ENCODE measurements around the gene ZNF451. TPM values are rescaled to one million over a fixed set of nuclear protein-coding genes. Genes with fewer than 3 reads are reported as not detected.

The ZNF451 gene
- total RNA-seq, 1 experiment from 2014 or later: 34.5 TPM

GRCh38 chr6:57147401-57147800 is 57.4 kb downstream of the ZNF451 start:
- TF ChIP-seq EZH2phosphoT487 (IDR thresholded peaks at IDR 0.05; ENCODE audit: borderline replicate concordance, low read length) (no peak), CTCF (conservative IDR thresholded peaks at IDR 0.05; ENCODE audit: low read depth, low read length) (no peak), EZH2 (IDR thresholded peaks at IDR 0.05; ENCODE audit: low read length, unreplicated experiment) (no peak)
- CTCF ChIA-PET: no interaction called here
- intact Hi-C loops (cut with micrococcal nuclease): no loop called here
- Histone ChIP-seq H3K79me2 (ENCODE audit: low read length) (no peaks in the 10 kb centered on the region), H3K9ac (ENCODE audit: low read length) (no peak overlapping the region), H2AFZ (ENCODE audit: low read length) (no peak overlapping the region), H3K4me3 (ENCODE audit: low read length) (no peak overlapping the region), H3K36me3 (ENCODE audit: low read depth, low read length) (peaks cover 21% of the 10 kb centered on the region), H3K9me3 (ENCODE audit: low read length) (no peaks in the 10 kb centered on the region), H3F3A (ENCODE audit: low read length, unreplicated experiment) (no peaks in the 10 kb centered on the region), H3K4me1 (ENCODE audit: insufficient read depth, low read length) (no peaks in the 10 kb centered on the region), H3K27ac (ENCODE audit: low read length) (no peak overlapping the region), H3K27me3 (ENCODE audit: low read length) (no peaks in the 10 kb centered on the region), H3K9me2 (replicated peaks; ENCODE audit: low read length) (no peaks in the 10 kb centered on the region), H3K4me2 (ENCODE audit: low read length) (no peak overlapping the region), H4K20me1 (ENCODE audit: low read length) (no peaks in the 10 kb centered on the region)
- no peak for ATAC-seq
- POLR2A ChIA-PET (ENCODE audit: unreplicated experiment): no interaction called here
- no TSS peak for BruUV-seq (replicated peaks)
- DNase-seq: no peak

DNA sequence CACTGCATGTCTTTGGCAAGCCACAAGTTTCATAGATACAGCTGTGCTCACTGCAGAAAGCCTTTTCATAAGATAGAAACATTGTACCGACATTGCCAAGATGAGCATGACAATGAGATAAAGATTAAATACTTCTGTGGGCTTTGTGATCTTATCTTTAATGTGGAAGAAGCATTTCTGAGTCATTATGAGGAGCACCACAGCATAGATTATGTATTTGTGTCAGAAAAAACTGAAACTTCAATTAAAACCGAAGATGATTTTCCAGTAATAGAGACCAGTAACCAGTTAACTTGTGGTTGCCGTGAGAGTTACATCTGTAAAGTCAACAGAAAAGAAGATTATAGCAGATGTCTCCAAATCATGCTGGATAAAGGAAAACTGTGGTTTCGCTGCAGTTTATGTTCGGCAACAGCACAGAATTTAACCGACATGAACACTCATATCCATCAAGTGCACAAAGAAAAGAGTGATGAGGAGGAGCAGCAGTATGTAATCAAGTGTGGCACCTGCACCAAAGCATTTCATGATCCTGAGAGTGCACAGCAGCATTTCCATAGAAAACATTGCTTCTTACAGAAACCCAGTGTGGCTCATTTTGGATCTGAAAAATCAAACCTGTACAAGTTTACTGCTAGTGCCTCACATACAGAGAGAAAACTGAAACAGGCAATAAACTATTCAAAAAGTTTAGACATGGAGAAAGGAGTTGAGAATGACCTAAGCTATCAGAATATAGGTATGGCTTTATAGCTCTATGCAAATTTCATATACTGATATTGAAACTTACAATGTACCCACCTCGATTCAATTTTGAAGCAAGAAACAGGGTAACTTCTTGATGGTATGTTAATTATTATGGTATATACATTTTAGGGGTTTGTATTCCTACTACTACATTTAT is 58.2 kb downstream of the ZNF451 start:
- Histone ChIP-seq H3K9me2 (replicated peaks; ENCODE audit: low read length) (no peaks in the 10 kb centered on the region), H3K4me3 (ENCODE audit: low read length) (no peak overlapping the region), H3K27ac (ENCODE audit: low read length) (no peak overlapping the region), H3K9me3 (ENCODE audit: low read length) (no peaks in the 10 kb centered on the region), H3K27me3 (ENCODE audit: low read length) (no peaks in the 10 kb centered on the region), H3K79me2 (ENCODE audit: low read length) (no peaks in the 10 kb centered on the region), H4K20me1 (ENCODE audit: low read length) (no peaks in the 10 kb centered on the region), H3K9ac (ENCODE audit: low read length) (no peak overlapping the region), H3F3A (ENCODE audit: low read length, unreplicated experiment) (no peaks in the 10 kb centered on the region), H2AFZ (ENCODE audit: low read length) (no peak overlapping the region), H3K36me3 (ENCODE audit: low read depth, low read length) (peaks cover 21% of the 10 kb centered on the region), H3K4me1 (ENCODE audit: insufficient read depth, low read length) (no peaks in the 10 kb centered on the region), H3K4me2 (ENCODE audit: low read length) (no peak overlapping the region)
- no peak for TF ChIP-seq CTCF (conservative IDR thresholded peaks at IDR 0.05; ENCODE audit: low read depth, low read length)
- no peak for TF ChIP-seq EZH2phosphoT487 (IDR thresholded peaks at IDR 0.05; ENCODE audit: borderline replicate concordance, low read length)
- no peak for TF ChIP-seq EZH2 (IDR thresholded peaks at IDR 0.05; ENCODE audit: low read length, unreplicated experiment)
- intact Hi-C loops (cut with micrococcal nuclease): no loop called here
- no peak for DNase-seq
- CTCF ChIA-PET: no interaction called here
- BruUV-seq (replicated peaks): TSS peak; percentile 29
- POLR2A ChIA-PET (ENCODE audit: unreplicated experiment): no interaction called here
- no peak for ATAC-seq

DNA sequence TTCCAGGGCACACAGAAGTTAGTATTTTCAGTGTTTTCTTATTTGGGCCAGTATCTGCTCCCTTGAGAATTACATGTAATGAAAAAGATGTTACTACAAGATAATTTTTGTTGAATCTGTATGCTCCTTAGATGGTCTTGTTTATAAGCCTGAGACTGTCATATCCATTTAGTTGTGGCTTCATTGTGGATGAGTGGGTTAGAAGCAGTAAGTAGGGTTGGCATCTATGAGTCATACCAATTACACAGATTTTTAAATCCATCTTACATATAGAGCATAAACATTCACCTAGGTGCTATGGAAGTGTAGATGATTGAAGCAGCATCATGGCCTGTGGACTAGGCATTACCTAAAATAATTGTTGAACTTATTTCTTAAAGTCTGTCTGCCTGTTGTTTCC is 68.7 kb downstream of the ZNF451 start:
- ChIA-PET POLR2A (ENCODE audit: unreplicated experiment) (no interaction called here), CTCF (no interaction called here)
- H4K20me1 ChIP-seq (ENCODE audit: low read length): no peaks in the 10 kb centered on the region
- DNase-seq (peak; percentile 50), ATAC-seq (peak; percentile 68)
- no TSS peak for BruUV-seq (replicated peaks)
- H3K9me3 ChIP-seq (ENCODE audit: low read length): no peaks in the 10 kb centered on the region
- H3K4me2 ChIP-seq (ENCODE audit: low read length): no peak overlapping the region
- H3K27me3 ChIP-seq (ENCODE audit: low read length): no peaks in the 10 kb centered on the region
- H3F3A ChIP-seq (ENCODE audit: low read length, unreplicated experiment): no peaks in the 10 kb centered on the region
- no peak overlapping the region for H3K9ac ChIP-seq (ENCODE audit: low read length)
- no peaks in the 10 kb centered on the region for H3K9me2 ChIP-seq (replicated peaks; ENCODE audit: low read length)
- H3K4me3 ChIP-seq (ENCODE audit: low read length): no peak overlapping the region
- TF ChIP-seq CTCF (conservative IDR thresholded peaks at IDR 0.05; ENCODE audit: low read depth, low read length): no peak
- no peak for TF ChIP-seq EZH2phosphoT487 (IDR thresholded peaks at IDR 0.05; ENCODE audit: borderline replicate concordance, low read length)
- TF ChIP-seq EZH2 (IDR thresholded peaks at IDR 0.05; ENCODE audit: low read length, unreplicated experiment): no peak
- no peak overlapping the region for H3K27ac ChIP-seq (ENCODE audit: low read length)
- 0 out of 2 replicates have a peak, but pooled peaks cover 5% of the 10 kb centered on the region for H3K4me1 ChIP-seq (ENCODE audit: insufficient read depth, low read length)
- no peak overlapping the region for H2AFZ ChIP-seq (ENCODE audit: low read length)
- intact Hi-C loops (cut with micrococcal nuclease): no loop called here
- H3K36me3 ChIP-seq (ENCODE audit: low read depth, low read length): peaks cover 16% of the 10 kb centered on the region; the same call in 1 of the 2 replicates
- H3K79me2 ChIP-seq (ENCODE audit: low read length): no peaks in the 10 kb centered on the region
